ENCODE measurements around the gene BATF.

BATF gene

GRCh38 chr14:75543786-75544185, 21.5 kb downstream of the BATF start:
- no peak for DNase-seq (ENCODE audit: low spot score)
- TF ChIP-seq CTCF (IDR thresholded peaks at IDR 0.05; ENCODE audit: extremely low read depth, insufficient read depth, missing control alignments) = no peak
- in situ Hi-C loops (cut with MboI; ENCODE audit: low pct_unique_long_range_greater_than_20kb, low sequenced_read_pairs, unreplicated experiment) = no loop called here

- DNase-seq (ENCODE audit: low spot score) = no peak
- no peak for TF ChIP-seq CTCF (IDR thresholded peaks at IDR 0.05; ENCODE audit: extremely low read depth, insufficient read depth, missing control alignments)
- in situ Hi-C loops (cut with MboI; ENCODE audit: low pct_unique_long_range_greater_than_20kb, low sequenced_read_pairs, unreplicated experiment) = no loop called here
Measured at GRCh38 chr14:75545907-75546306, 23.6 kb downstream of the BATF start.

- no peak for TF ChIP-seq CTCF (IDR thresholded peaks at IDR 0.05; ENCODE audit: extremely low read depth, insufficient read depth, missing control alignments)
- DNase-seq (ENCODE audit: low spot score) = no peak
- in situ Hi-C loops (cut with MboI; ENCODE audit: low pct_unique_long_range_greater_than_20kb, low sequenced_read_pairs, unreplicated experiment) = no loop called here
Measured at GRCh38 chr14:75547552-75548250, 25.4 kb downstream of the BATF start.

- no peak for TF ChIP-seq CTCF (IDR thresholded peaks at IDR 0.05; ENCODE audit: extremely low read depth, insufficient read depth, missing control alignments)
- in situ Hi-C loops (cut with MboI; ENCODE audit: low pct_unique_long_range_greater_than_20kb, low sequenced_read_pairs, unreplicated experiment) = no loop called here
- no peak for DNase-seq (ENCODE audit: low spot score)
Measured at GRCh38 chr14:75548544-75548943, 26.3 kb downstream of the BATF start.

GRCh38 chr14:75549169-75549568, 26.9 kb downstream of the BATF start:
- TF ChIP-seq CTCF (IDR thresholded peaks at IDR 0.05; ENCODE audit: extremely low read depth, insufficient read depth, missing control alignments) = no peak
- peak; percentile 64 for DNase-seq (ENCODE audit: low spot score)
- in situ Hi-C loops (cut with MboI; ENCODE audit: low pct_unique_long_range_greater_than_20kb, low sequenced_read_pairs, unreplicated experiment) = no loop called here

GRCh38 chr14:75551021-75551420, 28.8 kb downstream of the BATF start:
- in situ Hi-C loops (cut with MboI; ENCODE audit: low pct_unique_long_range_greater_than_20kb, low sequenced_read_pairs, unreplicated experiment) = no loop called here

More at GRCh38 chr14:75551021-75551420, 28.8 kb downstream of the BATF start:
- TF ChIP-seq CTCF (IDR thresholded peaks at IDR 0.05; ENCODE audit: extremely low read depth, insufficient read depth, missing control alignments) = no peak
- DNase-seq (ENCODE audit: low spot score) = no peak

Measured in GM13977 (cell line).